Thoracic aorta (tissue), 2 donors: ENCODE data around the gene TRAF2. TPM values are rescaled to one million over a fixed set of nuclear protein-coding genes. Genes with fewer than 3 reads are reported as not detected.
"Not testable (repeated sequence)": the region's sequence is repeated elsewhere in the genome, so short reads cannot be mapped to it uniquely, and the experiment has no call there.

ENCODE experiments used
- ATAC-seq: fragments of 150-250 bp; one replicate; pipeline ENCODE4 v1.8.0; 2017; ENCODE audit warnings: low read depth; ENCODE audit not compliant: insufficient number of reproducible peaks, low FRiP score
- DNase-seq: peaks from one replicate; pipeline ENCODE4 v3.0.0-alpha.2; 2020; ENCODE audit warnings: low spot score
- H3K27ac ChIP-seq, 2 donors: fragments of 200-600 bp; sonication (generic); 1 replicate in 1 of 2; 2 replicates in 1 of 2; pipeline ENCODE4 v1.5.1; 2016; ENCODE audit warnings: mild to moderate bottlenecking in 2 of 2, moderate library complexity in 2 of 2
- H3K27me3 ChIP-seq: fragments of 200-600 bp; sonication (generic); replicated peaks from 2 replicates; pipeline ENCODE4 v1.6.0; 2016; ENCODE audit warnings: mild to moderate bottlenecking; ENCODE audit not compliant: insufficient read depth
- H3K36me3 ChIP-seq: fragments of 200-600 bp; sonication (generic); one replicate; pipeline ENCODE4 v1.5.1; 2016
- H3K4me1 ChIP-seq, 2 donors: fragments of 200-600 bp; sonication (generic); 1 replicate in 1 of 2; 2 replicates in 1 of 2; pipeline versions ENCODE4 v1.5.1 to v1.6.0; 2016; ENCODE audit warnings: low read depth in 2 of 2, mild to moderate bottlenecking in 1 of 2; ENCODE audit not compliant: control insufficient read depth in 1 of 2
- H3K4me3 ChIP-seq: fragments of 200-600 bp; sonication (generic); 2 replicates; pipeline ENCODE4 v1.5.1; 2016; ENCODE audit warnings: mild to moderate bottlenecking
- H3K9me3 ChIP-seq: fragments of 200-600 bp; sonication (generic); 2 replicates; pipeline ENCODE4 v1.5.1; 2016
- total RNA-seq, 2 donors: library from RNA; depleted of rRNA; stranded (reverse); fragments of >200 nt; gene quantifications; one replicate each; pipeline versions ENCODE4 v1.1.0 to v1.2.3, GENCODE V29; 2016
- TF ChIP-seq, protein P1 (sequence below): fragments of 200-600 bp; sonication (generic); IDR thresholded peaks from one replicate; pipeline ENCODE4 v1.5.1; 2019; ENCODE audit warnings: antibody characterized with exemption

TRAF2 gene
- total RNA-seq, 2 donors from 2014 or later: 11.6 to 12.9 TPM

- ATAC-seq (no peak), DNase-seq (no peak)
- Histone ChIP-seq H3K27ac (no peak overlapping the region), H3K36me3 (no peaks in the 10 kb centered on the region), H3K27me3 (no peaks in the 10 kb centered on the region), H3K4me1 (peaks cover 0 to 17% of the 10 kb centered on the region in 2 donors), H3K4me3 (no peak overlapping the region), H3K9me3 (no peaks in the 10 kb centered on the region)
- TF ChIP-seq, protein P1, sequence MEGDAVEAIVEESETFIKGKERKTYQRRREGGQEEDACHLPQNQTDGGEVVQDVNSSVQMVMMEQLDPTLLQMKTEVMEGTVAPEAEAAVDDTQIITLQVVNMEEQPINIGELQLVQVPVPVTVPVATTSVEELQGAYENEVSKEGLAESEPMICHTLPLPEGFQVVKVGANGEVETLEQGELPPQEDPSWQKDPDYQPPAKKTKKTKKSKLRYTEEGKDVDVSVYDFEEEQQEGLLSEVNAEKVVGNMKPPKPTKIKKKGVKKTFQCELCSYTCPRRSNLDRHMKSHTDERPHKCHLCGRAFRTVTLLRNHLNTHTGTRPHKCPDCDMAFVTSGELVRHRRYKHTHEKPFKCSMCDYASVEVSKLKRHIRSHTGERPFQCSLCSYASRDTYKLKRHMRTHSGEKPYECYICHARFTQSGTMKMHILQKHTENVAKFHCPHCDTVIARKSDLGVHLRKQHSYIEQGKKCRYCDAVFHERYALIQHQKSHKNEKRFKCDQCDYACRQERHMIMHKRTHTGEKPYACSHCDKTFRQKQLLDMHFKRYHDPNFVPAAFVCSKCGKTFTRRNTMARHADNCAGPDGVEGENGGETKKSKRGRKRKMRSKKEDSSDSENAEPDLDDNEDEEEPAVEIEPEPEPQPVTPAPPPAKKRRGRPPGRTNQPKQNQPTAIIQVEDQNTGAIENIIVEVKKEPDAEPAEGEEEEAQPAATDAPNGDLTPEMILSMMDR: no peak
These were observed 5.7 kb upstream of the TRAF2 start for GRCh38 chr9:136880651-136881050.

DNA sequence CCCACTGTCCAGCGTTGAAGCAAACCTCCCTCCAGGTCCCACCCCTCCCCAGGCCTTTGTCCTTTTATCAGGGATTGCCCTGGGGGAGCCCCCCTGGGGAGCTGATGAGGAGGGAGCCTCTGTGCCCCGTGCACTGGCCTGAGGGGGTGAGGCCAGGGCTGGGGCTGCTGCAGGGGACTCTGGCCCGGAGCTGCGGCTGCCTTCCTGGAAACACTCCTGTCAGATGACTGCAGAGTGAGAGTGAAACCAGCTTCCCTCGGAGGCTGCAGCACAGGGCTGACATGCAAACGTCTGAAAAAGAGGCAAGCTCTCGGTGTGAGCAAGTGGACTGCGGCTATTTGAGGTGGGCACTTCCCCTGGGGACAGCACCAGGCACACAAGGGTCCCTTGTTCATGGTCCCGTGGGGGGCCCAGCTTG is 4.6 kb upstream of the TRAF2 start:
- no peak for ATAC-seq
- no peak for DNase-seq
- TF ChIP-seq, protein P1: no peak
- H3K4me3 ChIP-seq: peak overlapping the region; percentile 47
- no peak overlapping the region for H3K27ac ChIP-seq
- peaks cover 0 to 19% of the 10 kb centered on the region in 2 donors for H3K4me1 ChIP-seq
- no peaks in the 10 kb centered on the region for H3K27me3 ChIP-seq
- H3K36me3 ChIP-seq: no peaks in the 10 kb centered on the region
- H3K9me3 ChIP-seq: no peaks in the 10 kb centered on the region

DNA sequence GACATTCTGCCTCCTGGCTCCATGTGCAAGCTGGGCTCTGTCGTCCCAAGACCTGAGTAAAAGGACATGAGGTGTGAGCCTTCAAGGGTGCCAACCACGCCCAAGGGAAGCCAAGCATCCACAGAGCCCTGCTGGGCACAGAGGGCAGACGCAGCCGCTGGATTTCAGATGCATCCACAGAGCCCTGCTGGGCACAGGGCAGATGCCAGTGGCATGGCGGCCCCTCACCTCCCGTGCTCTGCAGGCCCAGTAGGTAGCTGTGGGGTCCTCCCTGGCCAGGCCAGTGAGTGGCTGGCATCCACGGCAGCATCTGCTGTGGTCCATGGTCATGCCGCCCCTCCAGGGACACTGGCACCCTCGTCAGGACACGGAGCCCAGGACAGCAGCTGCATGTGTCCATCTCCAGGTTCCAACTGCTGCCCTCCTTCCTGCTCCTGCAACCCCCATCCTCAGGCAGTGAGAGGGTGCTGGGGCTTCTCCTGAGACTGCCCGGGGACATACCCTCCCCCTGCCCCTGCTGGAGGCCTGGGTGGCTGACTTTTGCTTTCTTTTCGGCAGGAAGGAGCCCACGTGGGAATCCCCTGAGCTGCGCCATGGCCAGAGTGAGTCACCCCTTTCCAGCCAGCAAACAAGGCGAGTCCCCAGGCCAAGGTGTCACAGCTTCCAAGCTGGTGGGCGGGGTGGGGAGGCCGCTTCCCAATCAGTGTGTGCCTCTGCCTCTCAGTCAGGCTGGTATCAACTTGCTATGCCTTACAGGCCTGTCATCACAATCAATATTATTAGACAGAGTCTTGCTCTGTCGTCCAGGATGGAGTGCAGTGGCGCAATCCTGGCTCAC is 4.0 kb upstream of the TRAF2 start:
- Histone ChIP-seq H3K27ac (no peak overlapping the region), H3K9me3 (no peaks in the 10 kb centered on the region), H3K4me1 (peaks cover 0 to 24% of the 10 kb centered on the region in 2 donors), H3K27me3 (no peaks in the 10 kb centered on the region), H3K36me3 (no peaks in the 10 kb centered on the region), H3K4me3 (peak overlapping the region; percentile 47)
- no peak for DNase-seq
- ATAC-seq: no peak
- TF ChIP-seq, protein P1: no peak

- not testable (repeated sequence) for H3K9me3 ChIP-seq, H3K27me3 ChIP-seq, DNase-seq, H3K36me3 ChIP-seq, H3K4me3 ChIP-seq, ATAC-seq, H3K27ac ChIP-seq
- H3K4me1 ChIP-seq: peaks cover 3 to 27% of the 10 kb centered on the region in 2 donors
These were observed 3.4 kb upstream of the TRAF2 start for GRCh38 chr9:136882947-136883283.

- not testable (repeated sequence) for H3K27me3 ChIP-seq, H3K4me3 ChIP-seq, H3K9me3 ChIP-seq, ATAC-seq, H3K36me3 ChIP-seq, DNase-seq, H3K27ac ChIP-seq
- H3K4me1 ChIP-seq: peaks cover 3 to 27% of the 10 kb centered on the region in 2 donors
These were observed 2.6 kb upstream of the TRAF2 start for GRCh38 chr9:136883670-136884069.

DNA sequence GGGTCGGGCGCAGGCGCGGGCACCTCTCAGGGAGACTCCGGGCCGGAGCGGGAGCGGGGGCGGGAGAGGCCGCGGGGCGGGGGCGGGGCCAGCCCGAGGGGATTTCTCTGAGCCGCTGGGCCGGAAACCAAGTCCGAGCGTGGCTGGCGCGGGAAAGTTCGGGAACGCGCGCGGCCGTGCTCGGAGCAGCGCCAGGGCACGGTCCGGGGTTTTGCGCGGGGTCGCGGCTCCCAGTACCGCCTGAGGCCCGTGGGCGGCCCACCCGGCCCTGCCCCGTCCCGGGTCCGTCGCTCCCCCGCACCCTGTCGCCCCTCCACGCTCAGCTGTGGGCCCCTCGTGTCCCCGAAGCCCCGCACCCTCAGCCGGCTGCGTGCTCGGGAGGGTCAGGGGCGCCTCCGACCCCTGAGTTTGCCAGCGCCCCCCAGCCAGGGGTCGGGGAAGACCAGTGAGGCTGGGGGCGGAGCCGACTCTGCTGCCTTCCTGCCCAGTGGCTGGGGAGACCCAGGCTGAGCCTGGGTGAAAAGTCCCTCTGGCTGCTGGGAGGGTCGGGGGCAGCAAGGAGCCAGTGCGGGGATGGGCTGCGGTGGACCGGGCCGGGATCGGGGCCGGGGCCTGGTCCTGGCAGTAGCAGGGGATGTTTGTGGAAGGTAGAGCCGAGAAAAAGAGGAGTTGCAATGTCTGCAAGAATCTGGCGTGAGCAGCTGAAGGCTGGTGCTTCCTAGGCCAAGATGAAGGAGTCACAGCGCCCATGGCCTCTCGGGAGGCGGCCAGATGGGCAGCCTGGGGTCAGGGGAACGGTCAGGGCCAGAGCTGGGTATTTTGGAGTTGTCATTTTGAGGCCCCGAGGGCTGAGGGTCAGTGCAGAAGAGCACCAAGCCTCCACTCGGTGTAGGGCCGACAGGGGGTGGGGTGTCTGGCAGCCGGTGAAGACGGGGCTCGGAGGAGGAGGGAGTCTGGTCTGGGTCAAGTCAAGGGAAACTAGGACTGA is 588 bp downstream of the TRAF2 start:
- Histone ChIP-seq H3K4me1 (peaks cover 3 to 24% of the 10 kb centered on the region in 2 donors), H3K4me3 (peak overlapping the region; percentile 74), H3K36me3 (no peaks in the 10 kb centered on the region), H3K27me3 (no peaks in the 10 kb centered on the region), H3K27ac (peak overlapping the region; percentile 29 to 56), H3K9me3 (no peaks in the 10 kb centered on the region)
- DNase-seq (no peak), ATAC-seq (peak; percentile 41)
- TF ChIP-seq, protein P1: no peak
